Measurements from ENCODE around the gene LHFPL4. TPM values are rescaled to one million over a fixed set of nuclear protein-coding genes. Genes with fewer than 3 reads are reported as not detected.

Gene LHFPL4
- total RNA-seq, 1 donor = not detected

DNA sequence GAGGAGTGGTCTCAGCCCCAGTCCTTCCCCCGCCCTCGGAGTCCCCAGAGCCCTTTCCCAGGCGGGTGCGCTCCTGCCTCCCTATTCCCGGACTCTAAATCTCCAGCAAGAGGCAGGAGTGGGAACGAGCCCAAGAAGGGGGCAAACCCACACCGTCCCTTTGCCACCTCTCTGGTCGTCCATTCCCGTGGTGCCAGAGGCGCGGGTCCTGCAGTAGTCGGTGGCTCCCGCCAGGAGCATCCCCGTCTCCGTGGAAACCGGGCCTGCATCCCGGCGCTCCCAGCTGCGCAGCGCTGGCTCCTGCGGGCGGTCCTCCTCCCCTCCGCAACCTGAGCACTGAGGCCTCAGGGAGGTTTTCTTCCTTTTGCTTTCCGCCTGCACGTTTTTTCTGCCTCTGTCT is 44.8 kb downstream of the LHFPL4 start:
- TF ChIP-seq, protein P1, sequence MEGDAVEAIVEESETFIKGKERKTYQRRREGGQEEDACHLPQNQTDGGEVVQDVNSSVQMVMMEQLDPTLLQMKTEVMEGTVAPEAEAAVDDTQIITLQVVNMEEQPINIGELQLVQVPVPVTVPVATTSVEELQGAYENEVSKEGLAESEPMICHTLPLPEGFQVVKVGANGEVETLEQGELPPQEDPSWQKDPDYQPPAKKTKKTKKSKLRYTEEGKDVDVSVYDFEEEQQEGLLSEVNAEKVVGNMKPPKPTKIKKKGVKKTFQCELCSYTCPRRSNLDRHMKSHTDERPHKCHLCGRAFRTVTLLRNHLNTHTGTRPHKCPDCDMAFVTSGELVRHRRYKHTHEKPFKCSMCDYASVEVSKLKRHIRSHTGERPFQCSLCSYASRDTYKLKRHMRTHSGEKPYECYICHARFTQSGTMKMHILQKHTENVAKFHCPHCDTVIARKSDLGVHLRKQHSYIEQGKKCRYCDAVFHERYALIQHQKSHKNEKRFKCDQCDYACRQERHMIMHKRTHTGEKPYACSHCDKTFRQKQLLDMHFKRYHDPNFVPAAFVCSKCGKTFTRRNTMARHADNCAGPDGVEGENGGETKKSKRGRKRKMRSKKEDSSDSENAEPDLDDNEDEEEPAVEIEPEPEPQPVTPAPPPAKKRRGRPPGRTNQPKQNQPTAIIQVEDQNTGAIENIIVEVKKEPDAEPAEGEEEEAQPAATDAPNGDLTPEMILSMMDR (IDR thresholded peaks at IDR 0.05; ENCODE audit: insufficient read depth, low read depth, low read length) = no peak
- no peak overlapping the region for H3K4me3 ChIP-seq (ENCODE audit: low read depth, low read length)
- no peak for DNase-seq (ENCODE audit: low read depth)

DNA sequence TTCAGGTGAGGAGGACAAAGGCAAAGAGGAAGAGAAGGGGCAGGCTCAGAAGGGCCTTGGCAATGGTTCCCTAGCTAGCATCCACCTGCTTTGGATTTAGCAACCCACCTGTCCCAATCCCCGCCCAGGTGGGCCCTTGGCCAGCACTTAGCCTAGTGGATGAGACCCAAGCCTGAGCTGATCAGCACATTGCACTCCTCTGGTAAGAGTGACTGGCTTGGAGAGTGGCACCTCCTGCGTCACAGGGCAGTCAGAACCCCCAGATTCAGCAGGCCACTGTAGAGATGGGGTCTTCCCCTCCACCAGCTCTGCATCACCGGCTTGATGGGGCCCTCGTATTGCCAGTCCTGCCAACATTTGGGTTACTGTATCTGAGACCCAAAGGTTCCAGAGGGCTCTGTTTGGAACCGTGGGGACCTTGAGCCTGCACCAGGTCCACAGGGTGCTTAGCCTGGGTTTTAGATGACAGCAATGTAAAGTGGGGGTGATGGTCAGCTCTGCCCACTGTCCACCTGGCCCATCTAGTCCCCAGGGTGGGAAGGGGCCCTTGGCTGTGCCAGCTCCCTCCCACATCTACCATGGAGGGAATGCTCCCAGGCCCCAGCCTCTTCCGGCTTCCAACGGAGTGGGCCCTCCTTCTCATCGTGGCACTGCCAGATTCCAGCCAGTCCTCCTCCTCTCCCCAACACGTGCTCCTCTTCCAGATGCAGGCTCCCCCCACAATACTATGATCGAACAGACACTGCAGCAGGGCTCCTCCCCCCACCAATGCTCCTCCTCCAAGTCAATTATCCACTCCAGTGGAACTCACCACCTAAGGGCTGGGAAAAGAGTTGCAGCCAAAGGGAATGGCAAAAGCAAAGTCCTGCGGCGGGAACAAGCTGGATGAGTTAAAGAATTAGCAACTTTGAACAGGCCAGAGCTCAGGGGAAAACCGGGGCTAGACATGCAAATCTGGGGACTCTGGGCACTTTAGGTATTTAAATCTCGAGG is 45.7 kb downstream of the LHFPL4 start:
- no peak for DNase-seq (ENCODE audit: low read depth)
- TF ChIP-seq, protein P1 (IDR thresholded peaks at IDR 0.05; ENCODE audit: insufficient read depth, low read depth, low read length) = no peak
- no peak overlapping the region for H3K4me3 ChIP-seq (ENCODE audit: low read depth, low read length)

DNA sequence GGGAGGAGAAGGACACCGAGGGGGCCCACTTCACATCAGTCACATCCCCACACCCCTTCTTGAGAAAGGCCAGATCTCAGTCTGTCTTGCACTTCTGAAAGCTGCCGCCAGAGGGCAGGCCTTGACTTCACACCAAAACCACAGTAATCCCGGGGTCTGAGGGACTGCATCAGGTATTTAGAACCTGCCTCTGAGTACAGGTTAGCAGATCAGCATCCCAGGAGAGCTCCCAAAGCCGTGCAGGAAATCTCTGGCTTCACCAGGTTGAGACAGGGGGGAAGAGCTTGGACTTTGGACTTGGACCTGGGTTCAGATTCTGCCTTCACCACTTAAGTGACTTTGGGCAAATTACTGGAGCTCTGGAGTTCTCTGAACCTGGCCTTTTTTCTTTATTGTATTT is 50.3 kb downstream of the LHFPL4 start:
- no peak overlapping the region for H3K4me3 ChIP-seq (ENCODE audit: low read depth, low read length)
- peak; percentile 69 for DNase-seq (ENCODE audit: low read depth)
- TF ChIP-seq, protein P1 (IDR thresholded peaks at IDR 0.05; ENCODE audit: insufficient read depth, low read depth, low read length) = peak; percentile 94

DNA sequence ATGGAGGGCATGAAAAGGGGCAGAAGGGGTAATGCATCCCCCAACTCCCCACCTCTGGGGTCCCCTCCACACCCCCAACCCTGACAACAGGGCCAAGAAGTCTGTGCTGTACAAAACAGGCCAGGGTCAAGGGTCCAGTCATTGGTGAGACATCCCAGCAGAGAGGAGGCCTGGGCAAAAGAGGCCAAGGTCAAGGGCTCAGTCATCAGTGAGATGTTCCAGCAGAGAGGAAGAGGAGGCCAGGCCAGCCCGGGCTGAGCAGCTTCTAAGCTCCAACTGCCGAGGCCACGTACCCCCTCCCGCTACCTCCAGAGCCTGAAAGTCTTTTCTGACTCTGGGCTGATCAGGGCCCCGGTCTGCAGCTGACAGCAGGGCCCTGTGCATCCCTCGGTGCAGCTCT is 52.4 kb downstream of the LHFPL4 start:
- DNase-seq (ENCODE audit: low read depth) = no peak
- TF ChIP-seq, protein P1 (IDR thresholded peaks at IDR 0.05; ENCODE audit: insufficient read depth, low read depth, low read length) = no peak
- H3K4me3 ChIP-seq (ENCODE audit: low read depth, low read length) = no peak overlapping the region

DNA sequence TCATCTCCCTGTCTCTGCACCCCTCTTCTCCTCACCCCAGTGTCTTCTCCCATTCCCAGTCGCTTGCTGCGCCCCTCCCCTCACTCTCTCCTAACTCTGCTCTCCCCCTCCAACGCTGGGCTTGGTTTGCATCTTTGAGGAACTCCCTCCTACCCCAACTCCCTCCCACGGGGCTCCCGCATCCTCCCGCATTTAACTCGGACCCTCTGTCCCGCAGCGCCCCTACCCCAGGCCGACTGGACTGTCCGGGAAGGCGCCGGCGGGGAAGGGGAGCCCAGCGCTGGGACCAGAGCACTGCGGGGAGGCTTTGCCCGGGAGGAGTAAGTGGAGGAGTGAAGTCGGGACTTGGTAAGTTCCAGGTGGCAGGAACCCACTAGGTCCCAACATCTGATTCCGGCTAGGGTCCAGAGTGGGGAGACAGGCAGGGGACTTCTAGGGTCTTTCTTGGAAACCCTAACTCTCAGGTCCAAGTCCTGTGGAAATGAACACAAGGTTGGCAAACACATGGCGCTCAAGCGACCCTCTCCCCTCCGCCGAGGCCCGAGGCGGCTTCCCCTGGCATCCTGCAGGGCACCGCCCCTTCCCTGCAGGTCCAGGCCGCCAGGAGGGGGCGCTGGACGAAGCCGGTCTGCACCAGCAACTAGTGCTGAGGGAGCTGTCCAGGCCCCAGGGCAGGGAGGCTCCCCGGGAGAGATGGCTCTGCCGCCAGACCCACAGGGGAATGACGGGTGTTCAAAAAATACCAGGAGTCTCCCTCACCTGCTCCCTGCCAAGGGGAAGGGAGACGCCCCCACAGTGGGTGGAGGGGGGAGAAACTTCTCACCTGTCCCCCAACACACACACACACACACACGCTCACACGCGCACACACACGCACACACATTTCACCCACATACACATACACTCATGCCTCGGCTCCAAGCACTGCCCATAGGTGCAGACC is 53.2 kb downstream of the LHFPL4 start:
- DNase-seq (ENCODE audit: low read depth) = peak; percentile 66
- H3K4me3 ChIP-seq (ENCODE audit: low read depth, low read length) = no peak overlapping the region
- TF ChIP-seq, protein P1 (IDR thresholded peaks at IDR 0.05; ENCODE audit: insufficient read depth, low read depth, low read length) = peak; percentile 85

DNA sequence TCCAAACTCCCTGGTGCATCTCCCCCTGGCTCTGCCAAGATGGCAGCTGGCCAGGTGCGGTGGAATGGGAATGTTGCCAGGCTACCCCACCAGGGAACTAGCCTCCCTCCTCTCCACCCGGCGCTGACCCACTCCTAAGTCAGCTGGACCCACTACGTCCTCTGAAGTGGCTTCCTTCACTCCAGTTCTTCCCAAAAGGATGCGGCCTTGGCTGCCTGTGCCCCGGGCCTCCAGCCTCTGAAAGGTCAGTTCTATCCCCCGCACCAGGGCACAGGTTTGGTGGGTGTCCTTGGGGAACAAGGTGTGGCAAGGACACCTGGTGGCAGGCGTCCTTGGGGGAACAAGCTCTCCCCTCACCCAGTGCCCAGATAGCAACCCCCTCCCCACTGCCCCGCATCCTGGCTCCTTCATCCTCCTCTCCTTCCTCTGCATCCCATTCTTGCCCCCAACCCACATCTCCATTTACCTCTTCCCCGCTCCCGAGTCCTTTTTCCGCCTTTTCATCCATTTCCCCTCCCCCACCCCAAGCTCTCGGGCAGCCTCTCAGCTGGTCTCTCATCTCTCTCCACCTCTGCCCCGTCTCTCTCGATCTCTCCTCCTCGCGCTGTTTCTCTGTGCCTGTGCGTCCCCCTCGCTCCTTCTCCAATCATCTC is 54.0 kb downstream of the LHFPL4 start:
- H3K4me3 ChIP-seq (ENCODE audit: low read depth, low read length) = no peak overlapping the region
- no peak for DNase-seq (ENCODE audit: low read depth)
- TF ChIP-seq, protein P1 (IDR thresholded peaks at IDR 0.05; ENCODE audit: insufficient read depth, low read depth, low read length) = no peak

Data from fibroblast of villous mesenchyme (primary cell).